Measurements from ENCODE around the gene CERT1.

CERT1 gene

GRCh38 chr5:75387806-75388205 lies 123.6 kb downstream of the CERT1 start:
- H3K4me3 ChIP-seq, result no peak overlapping the region
- H3K4me1 ChIP-seq, result no peaks in the 10 kb centered on the region
- H3K9me3 ChIP-seq, result no peaks in the 10 kb centered on the region
- no peaks in the 10 kb centered on the region for H3K27me3 ChIP-seq (ENCODE audit: low read depth)
- in situ Hi-C loops (cut with MboI; ENCODE audit: low sequenced_read_pairs), result no loop called here
- H3K36me3 ChIP-seq (replicated peaks), result peaks cover 5% of the 10 kb centered on the region
- no peak for DNase-seq (ENCODE audit: low spot score in 2 of 2)

- Histone ChIP-seq H3K36me3 (replicated peaks) (peaks cover 15% of the 10 kb centered on the region), H3K9me3 (no peaks in the 10 kb centered on the region), H3K4me3 (no peak overlapping the region), H3K27me3 (ENCODE audit: low read depth) (no peaks in the 10 kb centered on the region), H3K4me1 (no peaks in the 10 kb centered on the region)
- no peak for DNase-seq (ENCODE audit: low spot score in 2 of 2)
- in situ Hi-C loops (cut with MboI; ENCODE audit: low sequenced_read_pairs), result no loop called here
These were observed 127.2 kb downstream of the CERT1 start for GRCh38 chr5:75384218-75384617.

GRCh38 chr5:75381456-75381855 lies 130.0 kb downstream of the CERT1 start:
- H3K27me3 ChIP-seq (ENCODE audit: low read depth), result no peaks in the 10 kb centered on the region
- H3K36me3 ChIP-seq (replicated peaks), result peaks cover 15% of the 10 kb centered on the region
- no peak for DNase-seq (ENCODE audit: low spot score in 2 of 2)
- H3K4me3 ChIP-seq, result no peak overlapping the region
- in situ Hi-C loops (cut with MboI; ENCODE audit: low sequenced_read_pairs), result no loop called here
- no peaks in the 10 kb centered on the region for H3K4me1 ChIP-seq
- no peaks in the 10 kb centered on the region for H3K9me3 ChIP-seq

- in situ Hi-C loops (cut with MboI; ENCODE audit: low sequenced_read_pairs), result no loop called here
- peaks cover 15% of the 10 kb centered on the region for H3K36me3 ChIP-seq (replicated peaks)
- H3K4me1 ChIP-seq, result no peaks in the 10 kb centered on the region
- H3K9me3 ChIP-seq, result no peaks in the 10 kb centered on the region
- no peak overlapping the region for H3K4me3 ChIP-seq
- DNase-seq (ENCODE audit: low spot score in 2 of 2), result no peak
- no peaks in the 10 kb centered on the region for H3K27me3 ChIP-seq (ENCODE audit: low read depth)
These were observed 131.3 kb downstream of the CERT1 start for GRCh38 chr5:75380099-75380498.

GRCh38 chr5:75375414-75375813 lies 136.0 kb downstream of the CERT1 start:
- in situ Hi-C loops (cut with MboI; ENCODE audit: low sequenced_read_pairs), result no loop called here
- H3K36me3 ChIP-seq (replicated peaks), result 0 out of 2 replicates have a peak, but pooled peaks cover 3% of the 10 kb centered on the region
- no peaks in the 10 kb centered on the region for H3K9me3 ChIP-seq
- H3K4me1 ChIP-seq, result no peaks in the 10 kb centered on the region
- no peak overlapping the region for H3K4me3 ChIP-seq
- no peak for DNase-seq (ENCODE audit: low spot score in 2 of 2)
- H3K27me3 ChIP-seq (ENCODE audit: low read depth), result no peaks in the 10 kb centered on the region

GRCh38 chr5:75374394-75374814 lies 137.0 kb downstream of the CERT1 start:
- Histone ChIP-seq H3K4me1 (no peaks in the 10 kb centered on the region), H3K4me3 (no peak overlapping the region), H3K27me3 (ENCODE audit: low read depth) (no peaks in the 10 kb centered on the region), H3K9me3 (no peaks in the 10 kb centered on the region), H3K36me3 (replicated peaks) (no peaks in the 10 kb centered on the region)
- in situ Hi-C loops (cut with MboI; ENCODE audit: low sequenced_read_pairs), result no loop called here
- no peak for DNase-seq (ENCODE audit: low spot score in 2 of 2)

- no peak for DNase-seq (ENCODE audit: low spot score in 2 of 2)
These were observed 137.6 kb downstream of the CERT1 start for GRCh38 chr5:75373862-75374261.

DNA sequence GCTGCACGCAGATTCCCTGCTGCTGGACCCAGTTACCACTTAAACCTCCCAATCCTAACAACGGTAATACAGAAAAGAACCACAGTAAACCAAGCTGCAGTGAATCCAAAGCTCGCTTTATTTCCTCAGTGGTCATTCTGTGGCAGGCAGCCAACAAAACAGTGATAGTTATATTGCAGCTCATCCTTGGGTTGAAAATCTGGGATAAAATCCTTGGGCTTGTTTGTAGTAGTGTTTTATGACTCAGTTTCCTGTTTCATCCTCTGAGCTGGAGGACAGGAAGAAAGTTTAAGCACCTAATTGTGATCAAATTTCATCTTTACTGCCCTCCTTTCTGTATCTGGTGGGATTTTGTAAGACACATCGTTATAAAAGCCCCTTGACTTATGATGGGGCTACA lies 143.0 kb downstream of the CERT1 start:
- Histone ChIP-seq H3K4me3 (no peak overlapping the region), H3K27me3 (ENCODE audit: low read depth) (no peaks in the 10 kb centered on the region), H3K4me1 (no peaks in the 10 kb centered on the region), H3K9me3 (no peaks in the 10 kb centered on the region), H3K36me3 (replicated peaks) (no peaks in the 10 kb centered on the region)
- in situ Hi-C loops (cut with MboI; ENCODE audit: low sequenced_read_pairs), result no loop called here
- DNase-seq (ENCODE audit: low spot score in 2 of 2), result no peak

More at GRCh38 chr5:75373862-75374261, 137.6 kb downstream of the CERT1 start:
- in situ Hi-C loops (cut with MboI; ENCODE audit: low sequenced_read_pairs), result no loop called here
- Histone ChIP-seq H3K4me1 (no peaks in the 10 kb centered on the region), H3K36me3 (replicated peaks) (no peaks in the 10 kb centered on the region), H3K4me3 (no peak overlapping the region), H3K27me3 (ENCODE audit: low read depth) (no peaks in the 10 kb centered on the region), H3K9me3 (no peaks in the 10 kb centered on the region)

- DNase-seq (ENCODE audit: low spot score in 2 of 2), result no peak
- in situ Hi-C loops (cut with MboI; ENCODE audit: low sequenced_read_pairs), result no loop called here
- Histone ChIP-seq H3K9me3 (no peaks in the 10 kb centered on the region), H3K4me1 (no peaks in the 10 kb centered on the region), H3K36me3 (replicated peaks) (peaks cover 5% of the 10 kb centered on the region), H3K4me3 (no peak overlapping the region), H3K27me3 (ENCODE audit: low read depth) (no peaks in the 10 kb centered on the region)
These were observed 144.0 kb downstream of the CERT1 start for GRCh38 chr5:75367401-75367800.

DNA sequence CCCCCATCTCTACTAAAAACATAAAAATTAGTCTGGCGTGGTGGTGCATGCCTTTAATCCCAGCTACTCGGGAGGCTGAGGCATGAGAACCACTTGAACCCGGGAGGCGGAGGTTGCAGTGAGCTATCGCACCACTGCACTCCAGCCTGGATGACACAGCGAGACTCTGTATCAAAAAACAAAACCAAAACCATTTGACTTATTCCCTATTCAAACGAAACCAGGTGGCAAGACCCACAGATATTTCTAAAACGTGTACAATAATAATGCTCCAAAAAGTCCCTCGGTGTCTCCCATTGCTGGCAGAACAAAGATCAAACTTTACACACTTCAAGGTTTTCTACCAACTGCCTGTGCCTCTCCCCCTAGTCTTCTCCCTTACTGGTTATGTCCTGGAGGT lies 144.6 kb downstream of the CERT1 start:
- no peaks in the 10 kb centered on the region for H3K27me3 ChIP-seq (ENCODE audit: low read depth)
- H3K9me3 ChIP-seq, result no peaks in the 10 kb centered on the region
- peaks cover 11% of the 10 kb centered on the region for H3K36me3 ChIP-seq (replicated peaks)
- no peaks in the 10 kb centered on the region for H3K4me1 ChIP-seq
- no peak for DNase-seq (ENCODE audit: low spot score in 2 of 2)
- in situ Hi-C loops (cut with MboI; ENCODE audit: low sequenced_read_pairs), result no loop called here
- H3K4me3 ChIP-seq, result no peak overlapping the region

DNA sequence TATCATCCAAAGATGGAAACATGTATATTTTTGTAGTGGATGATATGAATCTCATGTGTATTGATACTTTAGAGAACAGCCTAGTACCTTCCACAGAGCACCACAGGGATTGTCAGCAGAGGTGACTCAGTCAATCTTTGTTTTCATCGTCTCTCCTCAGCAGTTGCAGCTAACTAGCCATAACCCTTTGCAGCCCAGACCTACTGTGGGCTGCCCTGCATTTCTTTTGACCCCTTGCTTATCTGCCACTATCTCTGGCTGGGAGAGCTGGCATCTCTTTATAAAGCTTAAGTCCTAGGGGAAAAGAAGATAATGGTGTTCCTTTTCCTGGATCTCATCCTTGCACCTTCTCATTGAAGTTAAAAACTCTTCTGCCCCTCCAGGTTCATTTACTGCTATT lies 145.7 kb downstream of the CERT1 start:
- Histone ChIP-seq H3K9me3 (no peaks in the 10 kb centered on the region), H3K27me3 (ENCODE audit: low read depth) (no peaks in the 10 kb centered on the region), H3K4me3 (no peak overlapping the region), H3K36me3 (replicated peaks) (peaks cover 20% of the 10 kb centered on the region), H3K4me1 (no peaks in the 10 kb centered on the region)
- no peak for DNase-seq (ENCODE audit: low spot score in 2 of 2)
- in situ Hi-C loops (cut with MboI; ENCODE audit: low sequenced_read_pairs), result no loop called here

GRCh38 chr5:75364571-75365280 lies 146.7 kb downstream of the CERT1 start:
- no peaks in the 10 kb centered on the region for H3K27me3 ChIP-seq (ENCODE audit: low read depth)
- in situ Hi-C loops (cut with MboI; ENCODE audit: low sequenced_read_pairs), result no loop called here
- DNase-seq (ENCODE audit: low spot score in 2 of 2), result no peak
- no peaks in the 10 kb centered on the region for H3K4me1 ChIP-seq
- H3K36me3 ChIP-seq (replicated peaks), result peaks cover 30% of the 10 kb centered on the region
- no peaks in the 10 kb centered on the region for H3K9me3 ChIP-seq
- H3K4me3 ChIP-seq, result no peak overlapping the region

DNA sequence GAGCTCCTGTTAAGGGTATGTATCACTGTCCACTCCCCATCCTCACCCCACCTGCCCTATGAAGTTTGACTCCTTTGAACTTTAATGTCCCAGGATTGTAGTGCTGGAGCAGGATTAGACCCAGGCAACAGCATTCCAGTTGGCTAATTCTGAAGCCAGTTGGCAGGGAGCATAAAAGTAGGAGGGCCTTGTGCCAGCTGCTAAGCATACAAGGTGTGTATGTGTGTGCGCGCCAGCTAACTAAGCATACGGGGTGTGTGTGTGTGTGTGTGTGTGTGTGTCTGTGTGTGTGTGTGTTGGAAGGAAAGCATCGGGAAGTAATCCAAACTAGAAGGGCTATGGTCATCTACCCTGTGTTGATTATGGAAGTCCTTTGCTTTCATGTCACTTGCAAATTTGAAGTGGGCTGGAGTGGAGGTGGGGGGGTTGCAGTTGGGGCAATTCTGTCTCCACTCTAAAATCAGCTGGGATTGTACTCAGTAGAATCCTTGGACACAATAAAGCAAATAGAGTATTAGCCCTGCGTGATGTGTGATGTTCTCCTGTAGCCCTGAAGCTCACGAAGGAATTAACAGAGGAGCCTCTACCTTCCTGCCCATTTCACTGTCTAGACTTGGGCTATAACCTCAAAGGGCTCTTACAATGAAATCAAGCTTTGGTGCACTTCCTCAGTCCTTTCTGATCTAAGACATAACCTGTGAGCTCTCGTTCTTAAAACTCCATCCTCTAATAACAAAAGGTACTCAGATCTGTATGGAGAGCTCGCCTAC lies 147.5 kb downstream of the CERT1 start:
- H3K4me3 ChIP-seq, result no peak overlapping the region
- in situ Hi-C loops (cut with MboI; ENCODE audit: low sequenced_read_pairs), result no loop called here
- peaks cover 38% of the 10 kb centered on the region for H3K36me3 ChIP-seq (replicated peaks)
- H3K27me3 ChIP-seq (ENCODE audit: low read depth), result no peaks in the 10 kb centered on the region
- no peaks in the 10 kb centered on the region for H3K4me1 ChIP-seq
- DNase-seq (ENCODE audit: low spot score in 2 of 2), result no peak
- no peaks in the 10 kb centered on the region for H3K9me3 ChIP-seq

DNA sequence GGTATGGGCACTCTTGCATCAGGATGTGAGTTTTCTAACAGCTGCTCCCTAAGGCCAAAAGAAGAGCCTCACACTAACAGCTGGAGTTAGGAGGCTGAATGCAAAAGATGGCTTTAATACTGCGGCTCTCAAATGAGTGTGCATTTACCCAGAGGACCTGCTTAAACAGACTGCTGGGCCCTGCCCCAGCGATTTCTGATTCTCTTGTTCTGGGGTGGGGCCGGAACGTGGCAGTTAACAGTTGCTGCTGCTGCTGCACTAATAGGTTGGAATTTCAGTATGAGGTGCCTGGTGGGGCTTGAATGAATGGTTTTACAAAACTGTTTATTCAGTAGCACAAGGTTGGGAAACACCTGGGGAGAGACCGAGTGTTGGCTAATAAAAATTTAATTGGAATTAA lies 148.3 kb downstream of the CERT1 start:
- DNase-seq (ENCODE audit: low spot score in 2 of 2), result no peak

More for the DNA sequence above, 148.3 kb downstream of the CERT1 start:
- no peaks in the 10 kb centered on the region for H3K4me1 ChIP-seq
- no peak overlapping the region for H3K4me3 ChIP-seq
- peaks cover 46% of the 10 kb centered on the region for H3K36me3 ChIP-seq (replicated peaks)
- H3K27me3 ChIP-seq (ENCODE audit: low read depth), result no peaks in the 10 kb centered on the region
- no peaks in the 10 kb centered on the region for H3K9me3 ChIP-seq
- in situ Hi-C loops (cut with MboI; ENCODE audit: low sequenced_read_pairs), result no loop called here
